GM21528 (cell line): Measurements from ENCODE around the gene ALCAM.
"Not testable (repeated sequence)": the region's sequence is repeated elsewhere in the genome, so short reads cannot be mapped to it uniquely, and the experiment has no call there.

Experiments
- ATAC-seq: cut with Tn5 transposase; IDR thresholded peaks from one replicate; pipeline ENCODE4 v1.9.1; 2021; ENCODE audit warnings: mild to moderate bottlenecking, moderate library complexity; ENCODE audit not compliant: unreplicated experiment, low FRiP score

ALCAM gene

DNA sequence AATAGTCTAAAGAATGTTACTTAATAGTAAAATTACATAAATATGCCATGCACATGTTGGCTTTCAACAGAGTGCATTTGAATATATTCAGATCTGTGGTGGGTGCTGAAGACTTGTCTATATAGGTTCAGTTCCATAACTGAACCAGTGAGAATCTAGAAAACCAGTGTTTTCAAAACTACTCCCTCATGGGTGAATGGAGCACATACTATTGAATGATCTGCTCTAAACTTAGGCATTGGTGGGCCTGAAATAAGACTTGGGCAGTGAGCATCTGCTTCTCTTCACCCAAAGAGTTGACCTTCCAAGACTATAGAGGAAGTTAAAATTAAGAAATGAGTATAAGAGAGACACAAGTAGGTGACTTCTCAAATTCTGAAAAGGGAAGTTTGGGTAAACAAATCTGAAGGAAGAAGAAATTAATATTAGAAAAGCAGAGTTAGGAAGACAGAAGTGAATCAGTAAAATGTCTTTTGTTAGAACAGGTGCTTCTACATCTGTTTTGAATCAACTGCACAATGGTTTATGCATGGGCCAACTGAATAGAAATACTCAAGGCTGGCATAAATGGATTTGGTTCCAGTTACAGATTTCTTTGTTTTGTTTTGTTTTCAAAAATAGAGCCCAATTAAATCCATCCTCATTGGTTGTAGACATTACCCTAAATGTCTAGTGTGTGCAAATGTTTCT is 19.3 kb downstream of the ALCAM start:
- ATAC-seq: peak; percentile 93

DNA sequence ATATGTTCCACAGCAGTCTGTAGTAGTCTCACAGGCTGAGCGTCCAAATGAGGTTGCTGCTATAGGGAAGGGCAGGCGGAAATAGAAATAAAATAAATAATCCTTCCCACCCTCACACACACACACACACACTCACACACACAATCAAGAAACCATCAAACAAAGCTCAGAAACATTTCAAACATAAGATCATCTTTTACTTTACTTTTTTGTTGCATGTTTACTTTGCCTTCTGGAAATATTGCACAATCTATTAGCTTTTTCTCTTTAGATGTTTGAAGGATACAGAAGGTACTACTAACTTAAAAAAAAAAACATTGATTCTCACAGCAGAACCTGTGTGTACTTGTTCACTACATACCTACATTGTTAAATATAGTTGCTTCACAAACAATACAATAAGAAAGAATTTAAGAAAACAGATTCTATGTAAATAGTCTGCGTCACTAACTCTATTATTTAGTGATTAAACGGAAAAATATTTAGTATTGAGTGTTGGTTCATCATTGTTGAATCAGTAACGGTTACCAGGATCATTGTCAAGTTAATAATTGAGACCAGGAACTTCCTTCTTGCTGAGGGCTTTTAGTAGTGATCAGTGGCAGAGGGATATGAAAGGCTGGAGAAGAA is 20.5 kb downstream of the ALCAM start:
- no peak for ATAC-seq

DNA sequence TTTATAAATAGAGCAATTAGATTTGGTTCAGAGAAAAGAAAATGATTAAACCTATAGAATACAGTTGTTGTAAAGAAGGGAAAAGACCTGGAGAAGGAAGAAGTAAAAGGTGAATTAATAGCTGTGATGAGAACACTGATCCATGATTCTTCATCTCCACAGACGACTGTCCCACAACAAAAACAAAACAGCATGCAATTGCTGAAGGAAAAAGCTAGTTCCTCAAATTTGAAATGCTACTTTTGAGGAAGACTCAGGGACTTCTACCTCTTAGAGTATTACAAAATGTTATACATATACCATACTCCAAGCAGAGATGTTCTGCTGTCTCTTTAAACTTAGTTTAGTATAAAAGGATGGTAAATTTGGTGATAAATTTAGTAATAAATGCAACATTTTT is 21.5 kb downstream of the ALCAM start:
- no peak for ATAC-seq

DNA sequence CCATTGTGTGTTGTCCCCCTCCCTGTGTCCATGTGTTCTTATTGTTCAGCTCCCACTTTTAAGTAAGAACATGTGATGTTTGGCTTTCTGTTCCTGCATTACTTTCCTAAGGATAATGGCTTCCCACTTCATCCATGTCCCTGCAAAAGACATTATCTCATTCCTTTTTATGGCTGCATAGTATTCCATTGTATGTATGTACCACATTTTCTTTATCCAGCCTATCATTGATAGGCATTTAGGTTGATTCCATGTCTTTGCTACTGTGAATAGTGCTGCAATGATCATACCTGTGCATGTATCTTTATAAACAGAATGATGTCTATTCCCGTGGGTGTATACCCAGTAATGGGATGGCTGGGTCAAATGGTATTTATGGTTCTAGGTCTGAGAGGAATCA is 23.1 kb downstream of the ALCAM start:
- not testable (repeated sequence) for ATAC-seq

DNA sequence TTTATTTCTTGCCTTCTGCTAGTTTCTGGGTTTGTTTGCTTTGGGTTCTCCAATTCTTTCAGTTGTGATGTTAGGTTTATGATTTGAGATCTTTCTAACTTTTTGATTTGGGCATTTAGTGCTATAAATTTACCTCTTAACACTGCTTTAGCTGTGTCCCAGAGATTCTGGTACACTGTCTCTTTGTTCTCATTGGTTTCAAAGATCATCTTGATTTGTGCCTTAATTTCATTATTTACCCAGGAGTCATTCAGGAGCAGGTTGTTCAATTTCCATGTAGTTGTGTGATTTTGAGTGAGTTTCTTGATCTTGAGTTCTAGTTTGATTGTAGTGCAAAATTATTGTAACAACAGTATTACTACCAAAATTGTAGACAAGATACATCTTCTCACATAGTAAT is 25.9 kb downstream of the ALCAM start:
- ATAC-seq: not testable (repeated sequence)

DNA sequence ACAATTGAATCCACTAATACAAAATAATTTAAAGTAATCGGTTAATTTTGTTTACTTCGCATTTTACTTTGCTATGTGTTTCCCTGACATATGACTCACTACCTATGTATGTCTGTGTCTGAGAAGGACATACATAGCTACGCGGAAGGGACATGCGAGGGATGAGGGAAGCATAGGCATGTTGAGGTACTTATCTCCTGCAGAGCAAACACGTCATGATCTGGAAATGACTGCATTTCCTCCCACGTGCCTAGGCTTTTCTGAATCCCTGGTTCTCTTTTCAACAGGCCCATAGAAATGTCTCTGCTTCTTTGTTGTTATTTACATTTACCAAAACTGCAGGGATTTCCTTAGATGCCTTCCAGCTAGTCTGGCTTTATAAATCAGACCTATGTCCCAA is 27.5 kb downstream of the ALCAM start:
- no peak for ATAC-seq

DNA sequence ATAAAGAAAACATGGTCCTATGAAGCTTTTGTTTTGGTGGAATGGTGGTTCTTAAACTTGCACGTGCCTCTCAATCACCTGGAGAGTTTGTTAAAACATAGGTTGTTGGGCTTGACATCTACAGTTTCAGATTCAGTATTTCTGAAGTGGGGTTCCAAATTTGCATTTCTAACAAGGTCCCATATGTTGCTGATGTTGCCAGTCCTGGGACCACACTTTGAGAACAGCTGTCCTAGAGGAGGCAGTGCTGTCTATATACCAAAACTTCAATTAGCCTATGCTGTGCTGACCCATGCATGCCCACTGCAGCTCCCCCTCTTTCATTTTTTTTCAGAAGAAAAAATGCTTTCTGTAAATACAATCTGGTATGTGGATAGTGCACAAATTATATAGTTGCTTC is 31.3 kb downstream of the ALCAM start:
- ATAC-seq: no peak

DNA sequence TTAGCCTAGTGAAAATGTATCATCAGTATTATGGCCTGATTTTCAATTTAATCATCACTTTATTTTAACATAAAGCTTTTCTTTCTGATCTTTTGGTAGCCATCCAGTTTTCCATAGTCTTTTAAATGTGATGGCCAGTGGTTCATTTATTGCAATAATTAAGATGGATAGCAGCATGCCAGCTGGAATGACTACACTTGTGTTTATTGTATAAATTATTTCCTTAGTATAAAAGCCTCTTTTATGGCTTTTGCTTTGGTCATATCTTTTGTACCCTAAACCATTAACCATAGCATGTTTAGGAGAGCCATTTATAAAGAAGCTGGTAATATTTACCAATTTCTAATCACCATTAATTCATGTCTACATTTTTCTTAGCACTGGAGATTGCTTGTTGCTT is 31.7 kb downstream of the ALCAM start:
- ATAC-seq: no peak

DNA sequence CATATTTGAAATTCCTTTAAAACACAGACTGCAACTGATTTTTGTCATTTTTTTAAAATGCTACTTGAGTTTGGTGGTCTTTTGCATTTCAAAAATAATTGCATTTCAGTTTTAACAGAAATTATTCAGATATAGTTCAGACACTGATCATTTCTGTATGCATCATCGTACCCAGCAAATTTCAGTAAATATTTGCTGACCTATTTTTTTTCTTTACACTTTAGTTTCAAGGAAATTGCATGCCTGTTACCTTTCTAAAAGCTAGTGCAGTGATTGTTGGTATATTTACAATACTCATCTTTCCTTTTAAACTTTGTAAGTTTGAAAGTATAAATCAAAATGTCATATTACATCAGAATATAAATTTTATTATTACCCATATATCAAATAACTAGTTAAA is 32.4 kb downstream of the ALCAM start:
- ATAC-seq: no peak

DNA sequence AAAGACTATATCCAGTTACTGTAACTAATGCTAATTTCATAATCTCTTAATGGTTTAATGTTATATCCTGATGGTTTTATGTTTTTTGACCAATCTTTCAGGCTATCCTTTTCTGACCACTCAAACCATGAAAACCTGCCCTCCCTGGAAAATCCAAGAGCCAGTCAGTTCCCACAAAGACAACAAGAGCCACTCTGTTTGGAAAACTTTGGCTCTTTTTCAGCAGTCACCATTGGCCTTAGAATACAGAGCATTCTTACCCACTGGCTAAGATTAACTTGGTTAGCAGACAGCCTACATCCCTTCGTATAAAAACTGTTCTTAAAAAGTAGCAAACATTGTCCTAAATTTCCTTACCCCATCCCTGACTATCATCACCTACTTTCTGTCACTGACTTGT is 32.9 kb downstream of the ALCAM start:
- no peak for ATAC-seq

DNA sequence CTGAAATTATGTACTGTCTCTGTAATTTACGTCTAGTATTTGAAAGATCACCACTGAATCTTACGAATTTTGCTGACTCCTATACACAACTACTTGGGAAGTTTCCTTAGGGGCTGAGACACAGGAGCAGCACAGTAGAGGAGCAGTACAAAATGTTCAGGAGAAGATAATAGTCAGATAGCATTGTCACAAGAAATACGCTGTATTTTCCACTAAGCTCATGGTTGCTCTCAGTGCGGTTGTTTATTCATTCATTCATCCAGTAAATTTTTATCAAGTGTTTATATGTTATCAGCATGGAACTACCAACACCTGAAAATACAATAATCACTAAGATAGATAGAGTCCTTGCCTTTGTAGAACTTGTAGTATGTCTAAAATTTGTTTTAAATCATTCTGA is 34.5 kb downstream of the ALCAM start:
- no peak for ATAC-seq

DNA sequence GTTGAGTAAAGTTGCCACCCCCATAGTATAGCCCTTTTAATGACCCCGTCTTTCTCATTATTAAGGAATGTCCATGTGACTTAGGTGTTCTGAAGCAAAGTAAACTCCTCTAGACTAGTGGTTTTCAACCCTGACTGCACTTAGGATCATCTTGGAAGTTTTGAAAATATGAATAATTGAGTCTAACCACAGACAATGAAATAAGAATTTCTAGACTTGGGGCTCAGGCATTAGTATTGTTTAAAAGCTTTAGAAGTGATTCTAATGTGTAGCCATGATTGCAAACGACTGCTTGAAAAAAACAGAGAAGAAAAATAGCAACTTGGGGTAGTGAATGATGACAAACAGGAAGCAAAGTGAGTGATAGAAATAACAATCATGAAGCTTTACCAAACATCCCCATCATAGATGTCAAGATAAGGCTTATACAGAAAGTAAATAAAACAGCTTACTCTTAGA is 35.0 kb downstream of the ALCAM start:
- ATAC-seq: no peak

DNA sequence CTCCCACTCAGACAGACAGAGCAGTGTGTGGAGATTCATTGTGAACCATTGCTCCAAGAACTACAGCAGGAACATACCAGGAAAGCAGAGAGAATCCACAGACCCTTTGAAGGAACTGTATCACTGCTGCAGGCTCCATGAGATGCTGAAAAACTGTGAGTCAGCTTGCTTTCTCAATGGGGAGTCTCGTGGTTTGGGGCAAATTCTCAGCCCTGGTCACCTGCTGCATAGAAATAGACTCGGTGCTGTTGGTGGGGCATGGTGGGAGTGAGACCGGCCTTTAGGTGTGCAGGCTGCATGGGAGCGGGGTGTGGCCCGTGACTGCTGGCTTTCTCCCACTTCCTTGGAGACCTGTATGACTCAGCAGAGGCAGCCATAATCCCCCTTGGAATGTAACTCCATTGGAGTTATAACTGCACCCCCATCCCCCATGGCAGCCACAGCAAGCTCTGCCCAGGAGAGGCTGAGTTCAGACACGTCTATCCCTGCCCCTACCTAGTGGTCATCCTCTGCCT is 35.6 kb downstream of the ALCAM start:
- ATAC-seq: no peak

DNA sequence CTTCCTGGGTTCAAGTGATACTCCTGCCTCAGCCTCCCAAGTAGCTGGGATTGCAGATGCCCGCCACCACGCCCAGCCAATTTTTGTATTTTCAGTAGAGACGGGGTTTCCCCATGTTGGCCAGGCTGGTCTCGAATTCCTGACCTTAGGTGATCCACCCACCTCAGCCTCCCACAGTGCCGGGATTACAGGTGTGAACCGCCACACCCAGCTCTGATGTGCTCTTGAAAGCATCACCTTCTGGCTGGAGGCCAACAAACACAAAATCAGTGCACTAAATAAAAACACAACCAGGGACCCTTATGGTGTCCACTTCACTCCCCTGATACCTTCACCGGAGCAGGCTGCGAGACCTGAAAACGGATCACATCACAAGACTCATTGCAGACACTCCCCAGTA is 36.3 kb downstream of the ALCAM start:
- not testable (repeated sequence) for ATAC-seq

DNA sequence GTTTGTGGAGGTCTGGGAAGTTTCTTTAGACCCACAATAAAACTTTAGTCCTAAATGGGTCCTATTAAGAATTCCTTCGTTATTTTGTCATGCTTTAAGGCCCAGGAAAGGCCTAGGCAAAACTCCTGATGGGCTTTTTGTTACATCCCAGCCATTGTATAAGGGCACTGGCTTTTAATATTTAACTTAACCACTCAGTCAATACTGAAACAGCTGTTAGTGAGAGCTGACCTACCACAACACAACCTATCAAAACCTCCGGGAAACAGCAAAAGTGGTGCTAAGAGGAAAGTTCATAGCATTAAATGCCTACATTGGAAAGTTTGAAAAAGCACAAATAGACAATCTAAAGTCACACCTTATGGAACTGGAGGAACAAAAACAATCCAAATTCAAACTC is 39.6 kb downstream of the ALCAM start:
- no peak for ATAC-seq

DNA sequence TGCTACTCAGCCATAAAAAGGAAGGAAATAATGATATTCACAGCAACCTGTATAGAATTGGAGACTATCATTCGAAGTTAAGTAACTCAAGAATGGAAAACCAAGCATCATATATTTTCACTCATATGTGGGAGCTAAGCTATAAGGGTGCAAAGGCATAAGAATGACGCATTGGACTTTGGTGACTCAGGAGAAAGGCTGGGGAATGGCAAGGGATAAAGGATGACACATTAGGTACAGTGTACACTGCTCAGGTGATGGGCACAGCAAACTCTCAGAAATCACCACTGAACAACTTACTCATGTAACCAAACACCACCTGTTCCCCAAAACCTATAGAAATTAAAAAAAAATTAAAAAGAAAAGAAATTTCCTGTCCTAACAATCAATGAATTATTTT is 42.7 kb downstream of the ALCAM start:
- ATAC-seq: no peak

DNA sequence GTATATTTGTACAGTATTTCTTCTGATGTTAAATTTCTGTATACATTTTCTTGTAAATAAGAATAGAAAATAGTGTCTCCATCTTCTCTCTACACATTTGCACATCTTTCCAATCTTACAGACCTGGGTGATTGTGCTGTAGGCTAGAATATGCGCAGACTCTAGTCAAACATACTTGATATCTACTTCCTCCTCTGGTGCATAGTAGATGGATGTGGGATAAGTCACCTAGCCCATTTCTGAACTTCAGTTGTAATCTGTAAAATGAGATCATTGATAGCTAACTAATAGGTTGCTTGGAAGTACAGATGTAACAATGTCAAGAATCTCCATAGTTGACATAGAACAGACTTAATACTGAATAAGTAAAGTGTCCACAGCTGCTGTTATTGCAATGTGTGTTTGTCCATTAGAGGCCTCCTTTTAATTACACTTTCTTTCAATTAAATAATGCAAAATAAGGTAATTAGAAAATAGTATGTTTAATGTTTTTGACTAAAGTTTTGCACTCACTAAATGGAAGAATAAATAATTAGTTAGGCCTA is 46.7 kb downstream of the ALCAM start:
- no peak for ATAC-seq

DNA sequence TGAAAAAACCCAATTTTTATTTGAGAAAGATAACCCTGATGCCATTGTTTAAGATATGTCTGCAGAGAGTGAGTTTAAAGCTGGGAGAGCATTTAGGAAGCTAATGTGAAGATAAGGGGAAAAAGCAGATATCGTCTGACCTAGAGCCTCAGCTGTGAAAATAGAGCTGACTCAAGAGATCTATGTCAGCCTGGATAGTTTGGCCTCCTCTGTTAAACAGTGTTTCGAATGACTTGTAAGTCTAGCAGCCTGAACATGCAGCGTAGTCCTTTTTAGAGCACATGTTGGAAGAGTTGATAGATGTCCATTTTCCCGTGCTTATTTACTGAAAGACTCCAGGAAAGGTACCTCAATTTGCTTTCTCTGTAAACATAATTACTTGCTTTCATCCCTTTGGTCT is 48.1 kb downstream of the ALCAM start:
- ATAC-seq: no peak

DNA sequence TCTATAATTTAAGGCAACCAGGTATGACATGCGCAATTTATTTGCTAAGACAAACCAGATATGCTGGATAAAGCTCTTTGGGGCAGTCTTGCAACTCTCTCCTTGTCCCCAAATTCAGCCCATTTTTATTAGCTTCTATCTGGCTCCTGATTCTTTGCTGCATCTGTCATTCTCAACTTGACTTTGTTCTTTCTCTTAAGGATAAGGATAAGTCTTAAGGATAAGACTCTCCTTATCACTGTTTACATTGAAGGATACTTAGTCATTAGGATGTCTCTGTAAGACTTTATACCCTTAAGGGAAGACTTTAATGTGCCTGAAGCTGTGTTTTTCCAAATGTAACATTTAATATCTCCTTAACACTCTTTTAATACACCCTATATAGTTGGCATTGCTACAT is 49.2 kb downstream of the ALCAM start:
- ATAC-seq: no peak

DNA sequence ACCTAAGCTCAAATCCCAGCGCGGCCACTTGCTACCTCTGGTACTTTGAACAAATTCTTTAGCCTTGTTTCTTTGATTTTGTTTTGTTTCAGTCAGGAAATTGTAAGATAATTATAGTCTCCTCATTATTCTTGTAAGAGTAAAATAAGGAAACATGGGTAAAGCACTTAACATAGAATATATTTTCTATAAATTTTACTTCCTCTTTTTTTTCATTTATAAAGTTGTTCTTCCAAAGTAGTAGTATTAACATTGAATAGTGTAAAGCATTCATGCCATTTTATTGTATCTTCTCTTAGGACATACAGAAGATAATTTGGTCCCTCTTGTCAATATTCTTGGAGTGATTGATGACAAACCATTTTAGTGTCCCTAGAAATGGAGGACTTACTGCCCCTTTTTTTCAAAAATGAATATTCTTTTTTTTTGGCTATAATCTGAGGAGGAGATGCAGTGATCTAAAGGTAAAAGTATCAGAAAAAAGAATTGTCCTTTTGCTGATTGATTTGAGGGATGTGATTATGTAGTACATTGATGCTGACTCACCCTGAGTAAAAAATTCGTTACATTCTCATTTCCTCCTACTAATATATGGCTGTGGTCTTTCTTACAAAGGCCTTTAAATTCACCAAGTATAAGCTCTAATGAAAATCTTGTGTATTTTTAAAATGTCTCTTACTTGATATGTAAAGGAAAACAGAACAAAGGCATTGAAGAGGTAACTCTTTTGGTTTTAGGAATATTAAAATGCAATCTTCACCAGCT is 51.0 kb downstream of the ALCAM start:
- ATAC-seq: peak; percentile 55

DNA sequence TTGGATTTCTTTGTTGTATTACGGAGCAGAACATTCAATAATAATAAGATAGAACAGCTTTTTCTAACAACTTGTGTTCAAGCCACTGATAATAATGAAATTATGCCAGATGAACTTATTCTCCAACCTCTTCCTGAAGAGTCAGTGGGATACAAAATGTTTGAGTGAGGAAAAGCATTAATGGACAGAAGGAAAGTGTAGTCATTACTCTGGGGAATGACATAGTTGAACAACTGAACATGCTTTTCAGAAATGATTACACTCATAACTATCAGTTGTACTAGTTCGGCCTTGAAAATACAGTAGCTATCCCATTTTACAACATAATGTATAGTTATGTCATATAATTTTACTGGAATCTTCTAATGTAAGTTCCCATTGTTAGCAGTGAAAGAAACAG is 55.9 kb downstream of the ALCAM start:
- ATAC-seq: no peak
